ENCODE results near the gene INF2. TPM values are rescaled to one million over a fixed set of nuclear protein-coding genes. Genes with fewer than 3 reads are reported as not detected.

The INF2 gene
- total RNA-seq, 1 experiment from 2014 or later = 58.3 TPM

- Histone ChIP-seq H2BK15ac (ENCODE audit: low read depth, low read length) (no peak overlapping the region), H3K79me1 (ENCODE audit: insufficient read depth, low read depth, low read length, poor library complexity, severe bottlenecking) (no peaks in the 10 kb centered on the region), H3K79me2 (ENCODE audit: insufficient read depth, low read length) (no peaks in the 10 kb centered on the region), H2BK120ac (ENCODE audit: low read depth, low read length, poor library complexity, severe bottlenecking) (no peak overlapping the region), H3K9ac (ENCODE audit: extremely low read depth, insufficient read length, low read length) (no peak overlapping the region), H3K4me2 (ENCODE audit: insufficient read depth, insufficient read length, low read length) (no peak overlapping the region), H2BK5ac (ENCODE audit: insufficient read length, low read length) (no peak overlapping the region), H4K5ac (ENCODE audit: insufficient read length, low read depth, low read length) (no peak overlapping the region), H2BK12ac (ENCODE audit: insufficient read length, low read depth, low read length) (no peak overlapping the region), H3K18ac (ENCODE audit: insufficient read length, low read depth, low read length) (no peak overlapping the region), H2BK20ac (ENCODE audit: low read depth, low read length, poor library complexity, severe bottlenecking) (no peak overlapping the region), H3K4ac (ENCODE audit: low read depth, low read length) (no peak overlapping the region), H3K14ac (ENCODE audit: insufficient read depth, low read length) (no peak overlapping the region), H3K4me1 (ENCODE audit: insufficient read depth, low read length) (no peaks in the 10 kb centered on the region), H4K8ac (replicated peaks; ENCODE audit: insufficient read length, low read depth, low read length) (no peak overlapping the region), H3K27me3 (ENCODE audit: insufficient read depth, low read length) (peaks cover 2% of the 10 kb centered on the region; the same call in 1 of the 2 replicates), H3K9me3 (ENCODE audit: control insufficient read depth, low read depth, low read length) (no peaks in the 10 kb centered on the region), H2AFZ (ENCODE audit: low read length) (no peak overlapping the region), H2AK5ac (ENCODE audit: insufficient read length, low read length) (no peak overlapping the region), H3T11ph (ENCODE audit: low read length) (no peak overlapping the region), H4K91ac (ENCODE audit: insufficient read length, low read depth, low read length) (no peak overlapping the region), H3K23ac (ENCODE audit: insufficient read length, low read depth, low read length) (no peak overlapping the region), H3K23me2 (ENCODE audit: insufficient read length, low read depth, low read length, poor library complexity, severe bottlenecking) (no peaks in the 10 kb centered on the region), H3K56ac (ENCODE audit: insufficient read length, low read depth, low read length) (no peak overlapping the region), H4K20me1 (ENCODE audit: control insufficient read depth, insufficient read depth, insufficient read length) (no peaks in the 10 kb centered on the region), H3K27ac (ENCODE audit: insufficient read length, low read depth, low read length) (no peak overlapping the region)
- WGBS (ENCODE audit: extremely low coverage, insufficient read length, low lambda C conversion rate) = no CpG with 5 or more reads among the region's 15 CpGs
- peaks cover 7 to 16% (median 9%) of the 10 kb centered on the region in 3 experiments for H3K36me3 Mint-ChIP-seq (ENCODE audit: insufficient read depth in 1 of 3, low read depth in 3 of 3)
- H3K27me3 Mint-ChIP-seq (ENCODE audit: low read depth) = peaks cover 49% of the 10 kb centered on the region
- H3K9me3 Mint-ChIP-seq = peaks cover 18 to 21% of the 10 kb centered on the region in 2 experiments
- DNase-seq = no peak
- peaks cover 9 to 19% of the 10 kb centered on the region in 2 experiments for H3K4me1 Mint-ChIP-seq
- H3K27ac Mint-ChIP-seq = no peak overlapping the region
- H3K4me3 Mint-ChIP-seq = no peak overlapping the region
- TF ChIP-seq CTCF (conservative IDR thresholded peaks at IDR 0.05) = no peak
Measured at GRCh38 chr14:104658325-104658712, 31.1 kb upstream of the INF2 start.

All from H9 (cell line).